Measurements from ENCODE around the gene CTXND2. TPM values are rescaled to one million over a fixed set of nuclear protein-coding genes. Genes with fewer than 3 reads are reported as not detected.
"Not testable (repeated sequence)": the region's sequence is repeated elsewhere in the genome, so short reads cannot be mapped to it uniquely, and the experiment has no call there.

Gene CTXND2
- polyA plus RNA-seq, 2 donors: not detected

DNA sequence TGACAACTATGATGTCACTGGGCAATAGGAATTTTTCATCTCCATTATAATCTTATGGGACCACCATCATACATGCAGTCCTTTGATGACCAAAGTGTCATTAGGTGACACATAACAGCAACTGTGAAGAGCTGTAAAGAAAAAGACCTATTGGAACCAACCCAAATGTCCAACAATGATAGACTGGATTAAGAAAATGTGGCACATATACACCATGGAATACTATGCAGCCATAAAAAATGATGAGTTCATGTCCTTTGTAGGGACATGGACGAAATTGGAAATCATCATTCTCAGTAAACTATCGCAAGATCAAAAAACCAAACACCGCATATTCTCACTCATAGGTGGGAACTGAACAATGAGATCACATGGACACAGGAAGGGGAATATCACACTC lies 22.7 kb upstream of the CTXND2 start:
- 69 to 85% methylated on average over 3 of the region's 3 CpGs for WGBS, 2 donors
- not testable (repeated sequence) for H3K27ac ChIP-seq (ENCODE audit: low read depth in 2 of 2, low read length in 1 of 2); H3K9me3 ChIP-seq (ENCODE audit: control insufficient read depth in 2 of 2, insufficient read depth in 1 of 2, low read depth in 1 of 2, low read length in 1 of 2); H3K4me1 ChIP-seq (ENCODE audit: control insufficient read depth in 2 of 2, insufficient read depth in 2 of 2, low read length in 1 of 2); H3K36me3 ChIP-seq (ENCODE audit: control insufficient read depth in 2 of 2, insufficient read depth in 2 of 2, low read length in 1 of 2); H3K27me3 ChIP-seq (ENCODE audit: control insufficient read depth in 1 of 2, insufficient read depth in 2 of 2, low read length in 2 of 2); H3K4me3 ChIP-seq (ENCODE audit: low read depth in 1 of 2, low read length in 2 of 2)

DNA sequence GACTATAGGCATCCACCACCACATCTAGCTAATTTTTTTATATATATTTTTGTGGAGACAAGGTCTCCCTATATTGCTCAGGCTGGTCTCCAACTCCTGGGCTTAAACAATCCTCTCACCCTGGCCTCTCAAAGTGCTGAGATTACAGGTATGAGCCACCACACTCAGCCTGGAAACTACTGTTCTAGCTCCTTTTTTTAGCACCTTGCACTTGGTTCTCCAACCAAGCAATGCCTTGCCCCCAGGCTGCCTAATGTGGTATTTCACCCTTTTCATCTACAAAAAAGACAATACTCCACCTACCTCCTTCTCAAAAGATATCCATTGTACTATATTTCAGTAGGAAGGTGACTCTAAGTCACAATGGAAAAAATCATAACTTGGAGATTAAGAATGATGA lies 17.3 kb upstream of the CTXND2 start:
- Histone ChIP-seq H3K4me3 (ENCODE audit: low read depth in 1 of 2, low read length in 2 of 2) (no peak overlapping the region), H3K9me3 (ENCODE audit: control insufficient read depth in 2 of 2, insufficient read depth in 1 of 2, low read depth in 1 of 2, low read length in 1 of 2) (no peaks in the 10 kb centered on the region), H3K27me3 (ENCODE audit: control insufficient read depth in 1 of 2, insufficient read depth in 2 of 2, low read length in 2 of 2) (no peaks in the 10 kb centered on the region), H3K36me3 (ENCODE audit: control insufficient read depth in 2 of 2, insufficient read depth in 2 of 2, low read length in 1 of 2) (no peaks in the 10 kb centered on the region), H3K4me1 (ENCODE audit: control insufficient read depth in 2 of 2, insufficient read depth in 2 of 2, low read length in 1 of 2) (no peaks in the 10 kb centered on the region), H3K27ac (ENCODE audit: low read depth in 2 of 2, low read length in 1 of 2) (no peak overlapping the region)

DNA sequence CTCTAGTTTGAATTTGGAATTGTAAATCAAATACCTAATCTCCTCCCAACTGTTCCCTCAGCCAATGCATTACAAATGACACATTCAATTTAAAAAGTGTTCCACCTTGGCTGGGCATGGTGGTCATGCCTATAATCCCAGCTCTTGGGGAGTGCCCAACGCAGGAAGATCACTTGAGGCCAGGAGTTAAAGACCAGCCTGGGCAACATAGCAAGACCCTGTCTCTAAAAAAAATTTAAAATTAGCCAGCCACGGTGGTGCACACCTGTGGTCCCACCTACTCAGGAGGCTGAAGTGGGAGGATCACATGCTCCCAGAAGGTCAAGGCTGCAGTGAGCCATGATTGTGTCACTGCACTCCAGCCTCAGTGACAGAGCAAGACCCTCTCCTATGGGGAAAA lies 14.4 kb upstream of the CTXND2 start:
- H3K4me3 ChIP-seq (ENCODE audit: low read depth in 1 of 2, low read length in 2 of 2): no peak overlapping the region
- no peaks in the 10 kb centered on the region for H3K4me1 ChIP-seq (ENCODE audit: control insufficient read depth in 2 of 2, insufficient read depth in 2 of 2, low read length in 1 of 2)
- no peaks in the 10 kb centered on the region for H3K9me3 ChIP-seq (ENCODE audit: control insufficient read depth in 2 of 2, insufficient read depth in 1 of 2, low read depth in 1 of 2, low read length in 1 of 2)
- H3K27me3 ChIP-seq (ENCODE audit: control insufficient read depth in 1 of 2, insufficient read depth in 2 of 2, low read length in 2 of 2): no peaks in the 10 kb centered on the region
- H3K36me3 ChIP-seq (ENCODE audit: control insufficient read depth in 2 of 2, insufficient read depth in 2 of 2, low read length in 1 of 2): no peaks in the 10 kb centered on the region
- 92 to 95% methylated on average over 2 of the region's 2 CpGs for WGBS, 2 donors
- no peak overlapping the region for H3K27ac ChIP-seq (ENCODE audit: low read depth in 2 of 2, low read length in 1 of 2)

DNA sequence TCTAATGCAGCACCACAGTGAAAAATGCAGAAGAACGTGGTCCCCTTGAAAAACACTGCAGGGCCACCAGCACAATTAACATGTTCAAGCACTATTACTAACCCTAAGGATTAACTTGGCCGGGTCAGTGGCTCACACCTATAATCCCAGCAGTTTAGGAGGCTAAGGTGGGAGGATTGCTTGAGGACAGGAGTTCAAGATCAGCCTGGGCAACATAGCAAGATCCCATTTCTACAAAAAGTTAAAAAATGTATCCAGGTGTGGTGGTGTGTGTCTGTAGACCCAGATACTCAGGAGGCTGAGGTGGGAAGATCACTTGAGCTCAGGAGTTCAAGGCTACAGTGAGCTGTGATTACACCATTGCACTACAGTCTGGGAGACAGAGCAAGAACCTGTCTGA lies 13.4 kb upstream of the CTXND2 start:
- no peaks in the 10 kb centered on the region for H3K36me3 ChIP-seq (ENCODE audit: control insufficient read depth in 2 of 2, insufficient read depth in 2 of 2, low read length in 1 of 2)
- no peaks in the 10 kb centered on the region for H3K27me3 ChIP-seq (ENCODE audit: control insufficient read depth in 1 of 2, insufficient read depth in 2 of 2, low read length in 2 of 2)
- no peaks in the 10 kb centered on the region for H3K9me3 ChIP-seq (ENCODE audit: control insufficient read depth in 2 of 2, insufficient read depth in 1 of 2, low read depth in 1 of 2, low read length in 1 of 2)
- H3K4me3 ChIP-seq (ENCODE audit: low read depth in 1 of 2, low read length in 2 of 2): no peak overlapping the region
- H3K27ac ChIP-seq (ENCODE audit: low read depth in 2 of 2, low read length in 1 of 2): no peak overlapping the region
- 82 to 92% methylated on average over 2 of the region's 2 CpGs for WGBS, 2 donors
- no peaks in the 10 kb centered on the region for H3K4me1 ChIP-seq (ENCODE audit: control insufficient read depth in 2 of 2, insufficient read depth in 2 of 2, low read length in 1 of 2)

DNA sequence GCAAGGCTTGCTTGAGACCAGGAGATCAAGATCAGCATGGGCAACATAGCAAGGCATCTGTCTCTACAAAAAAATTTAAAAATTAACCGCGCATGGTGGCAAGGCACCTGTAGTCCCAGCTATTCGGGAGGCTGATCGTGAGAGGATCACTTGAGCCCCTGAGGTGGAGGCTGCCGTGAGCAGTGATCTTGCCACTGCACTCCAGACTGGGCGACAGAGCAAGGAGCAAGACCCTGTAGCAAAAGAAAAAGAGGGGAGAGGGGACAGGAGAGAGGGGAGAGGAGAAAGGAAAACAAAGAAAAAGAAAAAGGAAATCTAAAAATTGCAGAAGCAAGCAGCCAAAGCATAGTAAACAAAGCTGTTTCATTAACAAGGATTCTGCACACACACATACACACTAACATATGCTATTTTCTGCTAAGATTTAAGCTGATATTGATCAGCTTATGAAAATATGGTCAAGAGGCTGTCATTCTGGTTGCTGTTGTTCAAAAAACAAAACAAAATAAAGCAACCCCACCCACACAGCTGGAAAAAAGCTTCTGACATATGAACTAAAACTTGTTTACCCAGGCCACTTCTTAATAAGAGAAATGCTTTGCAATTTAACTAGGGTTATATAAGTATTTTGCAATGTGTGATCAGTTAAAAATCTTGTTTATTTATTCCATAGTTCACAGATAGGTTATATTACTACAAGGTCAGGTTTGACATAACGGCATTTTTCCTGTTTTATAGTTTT lies 12.3 kb upstream of the CTXND2 start:
- whole genome bisulfite sequencing, 2 donors: 39 to 44% methylated on average over 7 of the region's 7 CpGs
- H3K4me3 ChIP-seq (ENCODE audit: low read depth in 1 of 2, low read length in 2 of 2): no peak overlapping the region
- no peaks in the 10 kb centered on the region for H3K4me1 ChIP-seq (ENCODE audit: control insufficient read depth in 2 of 2, insufficient read depth in 2 of 2, low read length in 1 of 2)
- no peaks in the 10 kb centered on the region for H3K36me3 ChIP-seq (ENCODE audit: control insufficient read depth in 2 of 2, insufficient read depth in 2 of 2, low read length in 1 of 2)
- no peaks in the 10 kb centered on the region for H3K9me3 ChIP-seq (ENCODE audit: control insufficient read depth in 2 of 2, insufficient read depth in 1 of 2, low read depth in 1 of 2, low read length in 1 of 2)
- peak overlapping the region in 1 of 2 donors; percentile 73 for H3K27ac ChIP-seq (ENCODE audit: low read depth in 2 of 2, low read length in 1 of 2)
- no peaks in the 10 kb centered on the region for H3K27me3 ChIP-seq (ENCODE audit: control insufficient read depth in 1 of 2, insufficient read depth in 2 of 2, low read length in 2 of 2)

DNA sequence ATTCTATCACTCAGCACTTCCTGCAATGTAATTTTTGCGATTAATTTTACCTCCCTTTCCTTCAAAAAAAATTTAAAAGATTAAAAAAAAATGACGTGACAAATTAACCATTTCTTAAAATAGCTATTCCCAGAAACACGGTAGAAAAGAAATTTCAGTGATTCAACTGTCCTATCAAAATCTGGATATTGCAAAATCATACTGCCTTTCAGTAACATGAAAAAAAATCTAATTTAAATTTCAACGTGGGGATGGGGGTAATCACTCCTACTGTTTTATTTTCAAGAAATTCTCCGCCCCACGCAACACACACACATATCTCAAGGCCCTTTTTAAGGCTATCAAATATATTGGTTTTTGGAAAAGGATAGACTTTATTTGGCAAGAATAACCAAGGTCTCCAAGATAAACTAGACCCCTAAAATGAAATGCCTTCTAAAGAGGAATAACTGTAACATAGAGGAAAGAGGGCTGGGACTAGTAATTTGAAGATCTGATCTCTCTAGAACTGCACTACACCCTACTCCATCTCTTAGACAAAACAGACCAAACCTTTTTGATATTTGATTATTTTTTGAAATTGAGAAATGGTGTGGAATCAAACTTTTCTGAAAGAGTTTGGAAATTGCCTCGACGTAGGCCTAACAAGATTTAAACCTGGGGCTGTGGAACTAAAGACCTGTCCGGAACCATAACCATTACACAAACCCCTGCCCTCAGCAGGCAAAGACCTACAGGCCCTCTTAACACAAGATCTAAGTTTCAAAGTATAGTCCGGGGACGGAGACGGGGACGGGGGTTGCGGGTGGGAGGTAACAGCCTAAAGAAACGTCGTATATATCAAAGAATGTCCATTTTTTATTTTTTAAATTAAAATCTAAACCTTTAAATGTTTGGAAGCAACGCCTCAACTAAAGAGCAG lies 11.5 kb upstream of the CTXND2 start:
- H3K4me1 ChIP-seq (ENCODE audit: control insufficient read depth in 2 of 2, insufficient read depth in 2 of 2, low read length in 1 of 2): no peaks in the 10 kb centered on the region
- no peaks in the 10 kb centered on the region for H3K36me3 ChIP-seq (ENCODE audit: control insufficient read depth in 2 of 2, insufficient read depth in 2 of 2, low read length in 1 of 2)
- peak overlapping the region; percentile 89 to 93 for H3K27ac ChIP-seq (ENCODE audit: low read depth in 2 of 2, low read length in 1 of 2)
- peak overlapping the region; percentile 66 to 75 for H3K4me3 ChIP-seq (ENCODE audit: low read depth in 1 of 2, low read length in 2 of 2)
- no peaks in the 10 kb centered on the region for H3K9me3 ChIP-seq (ENCODE audit: control insufficient read depth in 2 of 2, insufficient read depth in 1 of 2, low read depth in 1 of 2, low read length in 1 of 2)
- no peaks in the 10 kb centered on the region for H3K27me3 ChIP-seq (ENCODE audit: control insufficient read depth in 1 of 2, insufficient read depth in 2 of 2, low read length in 2 of 2)
- 7 to 9% methylated on average over 17 of the region's 17 CpGs for WGBS, 2 donors

DNA sequence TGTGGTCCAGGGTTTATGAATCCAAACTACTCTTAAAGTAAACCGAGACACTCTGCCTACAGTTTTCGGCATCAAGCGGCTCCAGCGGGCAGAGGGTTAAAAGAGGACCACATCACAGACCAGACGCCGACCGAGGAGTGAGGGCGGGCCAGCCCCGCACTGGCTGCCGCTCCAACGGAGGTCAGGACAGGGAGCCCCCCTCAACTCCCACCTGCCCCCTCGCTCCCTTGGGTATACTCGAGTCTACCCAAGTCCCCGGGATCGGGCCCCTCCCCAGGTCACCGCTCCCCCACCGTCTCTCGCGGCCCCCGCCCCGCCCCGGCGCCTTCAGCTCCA lies 10.8 kb upstream of the CTXND2 start:
- WGBS, 2 donors: 1% methylated on average over 16 to 23 of the region's 23 CpGs
- peak overlapping the region; percentile 66 to 75 for H3K4me3 ChIP-seq (ENCODE audit: low read depth in 1 of 2, low read length in 2 of 2)
- no peaks in the 10 kb centered on the region for H3K36me3 ChIP-seq (ENCODE audit: control insufficient read depth in 2 of 2, insufficient read depth in 2 of 2, low read length in 1 of 2)
- no peaks in the 10 kb centered on the region for H3K9me3 ChIP-seq (ENCODE audit: control insufficient read depth in 2 of 2, insufficient read depth in 1 of 2, low read depth in 1 of 2, low read length in 1 of 2)
- H3K27me3 ChIP-seq (ENCODE audit: control insufficient read depth in 1 of 2, insufficient read depth in 2 of 2, low read length in 2 of 2): no peaks in the 10 kb centered on the region
- no peaks in the 10 kb centered on the region for H3K4me1 ChIP-seq (ENCODE audit: control insufficient read depth in 2 of 2, insufficient read depth in 2 of 2, low read length in 1 of 2)
- peak overlapping the region; percentile 89 to 93 for H3K27ac ChIP-seq (ENCODE audit: low read depth in 2 of 2, low read length in 1 of 2)

- not testable (repeated sequence) for H3K27me3 ChIP-seq (ENCODE audit: control insufficient read depth in 1 of 2, insufficient read depth in 2 of 2, low read length in 2 of 2); H3K9me3 ChIP-seq (ENCODE audit: control insufficient read depth in 2 of 2, insufficient read depth in 1 of 2, low read depth in 1 of 2, low read length in 1 of 2); H3K27ac ChIP-seq (ENCODE audit: low read depth in 2 of 2, low read length in 1 of 2); H3K36me3 ChIP-seq (ENCODE audit: control insufficient read depth in 2 of 2, insufficient read depth in 2 of 2, low read length in 1 of 2); H3K4me3 ChIP-seq (ENCODE audit: low read depth in 1 of 2, low read length in 2 of 2); H3K4me1 ChIP-seq (ENCODE audit: control insufficient read depth in 2 of 2, insufficient read depth in 2 of 2, low read length in 1 of 2)
- 95 to 96% methylated on average over 2 of the region's 2 CpGs for WGBS, 2 donors
Measured at GRCh38 chr1:150878931-150879330, 8.0 kb upstream of the CTXND2 start.

- Histone ChIP-seq H3K4me3 (ENCODE audit: low read depth in 1 of 2, low read length in 2 of 2) (no peak overlapping the region), H3K36me3 (ENCODE audit: control insufficient read depth in 2 of 2, insufficient read depth in 2 of 2, low read length in 1 of 2) (no peaks in the 10 kb centered on the region), H3K9me3 (ENCODE audit: control insufficient read depth in 2 of 2, insufficient read depth in 1 of 2, low read depth in 1 of 2, low read length in 1 of 2) (no peaks in the 10 kb centered on the region), H3K27ac (ENCODE audit: low read depth in 2 of 2, low read length in 1 of 2) (no peak overlapping the region), H3K27me3 (ENCODE audit: control insufficient read depth in 1 of 2, insufficient read depth in 2 of 2, low read length in 2 of 2) (no peaks in the 10 kb centered on the region), H3K4me1 (ENCODE audit: control insufficient read depth in 2 of 2, insufficient read depth in 2 of 2, low read length in 1 of 2) (no peaks in the 10 kb centered on the region)
- WGBS, 2 donors: 53 to 55% methylated on average over 2 of the region's 2 CpGs
Measured at GRCh38 chr1:150881331-150882070, 5.4 kb upstream of the CTXND2 start.

Measured in esophagus (tissue), 2 donors.